Ishikawa (cell line): ENCODE data around the gene KNOP1.

Experiments
- CEBPB ChIP-seq: IDR thresholded peaks from 2 replicates; pipeline ENCODE4 v1.6.1; 2012
- EP300 ChIP-seq: IDR thresholded peaks from 2 replicates; pipeline ENCODE4 v1.6.1; 2012; ENCODE audit warnings: borderline replicate concordance
- FOXM1 ChIP-seq: IDR thresholded peaks from 2 replicates; pipeline ENCODE4 v1.6.1; 2012; ENCODE audit warnings: low read depth, borderline replicate concordance
- MAX ChIP-seq: IDR thresholded peaks from 2 replicates; pipeline ENCODE4 v1.6.1; 2012
- RAD21 ChIP-seq: IDR thresholded peaks from 2 replicates; pipeline ENCODE4 v1.6.1; 2012; ENCODE audit warnings: low read depth
- TAF1 ChIP-seq: IDR thresholded peaks from 2 replicates; pipeline ENCODE4 v1.6.1; 2012; ENCODE audit warnings: low read depth, mild to moderate bottlenecking
- TEAD4 ChIP-seq: IDR thresholded peaks from 2 replicates; pipeline ENCODE4 v1.6.1; 2012
- USF1 ChIP-seq: IDR thresholded peaks from 2 replicates; pipeline ENCODE4 v1.6.1; 2012
- YY1 ChIP-seq: IDR thresholded peaks from 2 replicates; pipeline ENCODE4 v1.6.1; 2012; ENCODE audit warnings: low read depth
- TF ChIP-seq, protein P1 (sequence below): IDR thresholded peaks from 2 replicates; pipeline ENCODE4 v1.6.1; 2012; ENCODE audit warnings: low read depth, mild to moderate bottlenecking

DNA sequence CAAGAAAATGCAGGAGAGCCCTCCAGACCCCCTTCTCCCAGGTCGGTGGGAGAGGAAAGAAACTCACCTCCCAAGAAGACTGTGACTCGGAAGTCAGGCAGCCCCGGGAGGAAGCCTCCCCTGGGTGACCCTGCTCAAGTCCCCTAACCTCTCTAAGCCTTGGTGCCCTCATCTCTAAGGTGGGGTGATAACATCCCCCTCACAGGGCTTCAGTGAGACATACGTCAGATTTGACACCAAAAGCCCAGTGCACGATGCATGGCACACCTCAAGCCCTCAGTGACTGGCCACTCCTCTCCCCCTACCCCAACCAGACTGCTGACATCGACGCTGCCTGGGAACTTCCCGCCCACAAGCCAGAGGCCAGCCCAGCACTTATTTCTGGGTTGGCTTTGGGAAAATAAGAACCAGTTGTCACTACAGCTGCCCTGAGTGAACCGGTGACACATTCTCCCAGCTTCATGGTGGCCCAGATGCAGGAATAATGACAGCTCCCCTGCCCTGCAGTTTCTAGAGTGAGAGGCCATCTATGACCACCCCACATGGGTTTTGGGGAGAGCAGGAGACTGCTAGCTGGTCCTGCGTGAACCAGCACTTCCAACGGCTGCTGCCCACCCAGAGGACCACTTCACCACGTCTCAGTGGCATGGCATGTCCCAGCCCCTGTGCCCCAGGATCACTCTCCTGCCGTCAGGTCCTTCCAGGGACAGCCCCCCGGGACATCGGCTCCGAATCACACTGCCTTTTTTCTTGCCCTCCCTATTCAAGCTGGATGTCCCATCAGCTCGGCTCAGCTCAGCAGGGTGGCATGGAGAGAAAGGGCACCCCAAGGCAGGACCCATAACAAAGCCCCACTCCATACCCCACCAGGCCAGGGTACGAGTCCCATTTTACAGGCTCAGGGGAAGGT, 9.5 kb downstream of the KNOP1 start:
- TF ChIP-seq EP300 (no peak), CEBPB (no peak), USF1 (no peak), TAF1 (no peak), MAX (no peak), YY1 (no peak), RAD21 (no peak), TEAD4 (no peak), FOXM1 (no peak)
- TF ChIP-seq, protein P1, sequence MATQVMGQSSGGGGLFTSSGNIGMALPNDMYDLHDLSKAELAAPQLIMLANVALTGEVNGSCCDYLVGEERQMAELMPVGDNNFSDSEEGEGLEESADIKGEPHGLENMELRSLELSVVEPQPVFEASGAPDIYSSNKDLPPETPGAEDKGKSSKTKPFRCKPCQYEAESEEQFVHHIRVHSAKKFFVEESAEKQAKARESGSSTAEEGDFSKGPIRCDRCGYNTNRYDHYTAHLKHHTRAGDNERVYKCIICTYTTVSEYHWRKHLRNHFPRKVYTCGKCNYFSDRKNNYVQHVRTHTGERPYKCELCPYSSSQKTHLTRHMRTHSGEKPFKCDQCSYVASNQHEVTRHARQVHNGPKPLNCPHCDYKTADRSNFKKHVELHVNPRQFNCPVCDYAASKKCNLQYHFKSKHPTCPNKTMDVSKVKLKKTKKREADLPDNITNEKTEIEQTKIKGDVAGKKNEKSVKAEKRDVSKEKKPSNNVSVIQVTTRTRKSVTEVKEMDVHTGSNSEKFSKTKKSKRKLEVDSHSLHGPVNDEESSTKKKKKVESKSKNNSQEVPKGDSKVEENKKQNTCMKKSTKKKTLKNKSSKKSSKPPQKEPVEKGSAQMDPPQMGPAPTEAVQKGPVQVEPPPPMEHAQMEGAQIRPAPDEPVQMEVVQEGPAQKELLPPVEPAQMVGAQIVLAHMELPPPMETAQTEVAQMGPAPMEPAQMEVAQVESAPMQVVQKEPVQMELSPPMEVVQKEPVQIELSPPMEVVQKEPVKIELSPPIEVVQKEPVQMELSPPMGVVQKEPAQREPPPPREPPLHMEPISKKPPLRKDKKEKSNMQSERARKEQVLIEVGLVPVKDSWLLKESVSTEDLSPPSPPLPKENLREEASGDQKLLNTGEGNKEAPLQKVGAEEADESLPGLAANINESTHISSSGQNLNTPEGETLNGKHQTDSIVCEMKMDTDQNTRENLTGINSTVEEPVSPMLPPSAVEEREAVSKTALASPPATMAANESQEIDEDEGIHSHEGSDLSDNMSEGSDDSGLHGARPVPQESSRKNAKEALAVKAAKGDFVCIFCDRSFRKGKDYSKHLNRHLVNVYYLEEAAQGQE = no peak
